GM19468 (cell line): ENCODE measurements around the gene COL21A1.

Experiments
- ATAC-seq: cut with Tn5 transposase; IDR thresholded peaks from one replicate; pipeline ENCODE4 v1.9.1; 2021; ENCODE audit warnings: mild to moderate bottlenecking, moderate library complexity, moderate number of reproducible peaks; ENCODE audit not compliant: unreplicated experiment; ENCODE audit errors: extremely low read depth

The COL21A1 gene

GRCh38 chr6:56065408-56065807 lies 182.0 kb downstream of the COL21A1 start:
- no peak for ATAC-seq

DNA sequence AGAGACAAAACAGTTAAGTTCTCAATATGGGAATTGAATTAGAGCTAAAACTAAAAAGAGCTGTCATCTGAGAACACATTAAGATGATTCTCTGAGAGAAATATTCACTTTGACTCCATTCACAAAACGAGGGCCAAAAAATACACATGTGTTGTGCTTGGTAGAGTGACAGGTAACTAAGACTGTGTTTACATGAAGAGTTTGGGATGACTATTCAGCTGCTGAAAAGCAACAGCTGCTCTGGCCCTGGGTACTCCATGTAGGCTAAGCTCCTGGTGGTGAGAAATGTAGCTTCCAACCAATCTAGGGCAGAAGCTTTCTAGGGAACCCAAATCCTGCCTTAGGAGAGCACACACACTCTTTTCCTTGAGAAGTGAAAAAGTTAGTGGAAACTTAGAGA lies 184.5 kb downstream of the COL21A1 start:
- ATAC-seq = no peak

DNA sequence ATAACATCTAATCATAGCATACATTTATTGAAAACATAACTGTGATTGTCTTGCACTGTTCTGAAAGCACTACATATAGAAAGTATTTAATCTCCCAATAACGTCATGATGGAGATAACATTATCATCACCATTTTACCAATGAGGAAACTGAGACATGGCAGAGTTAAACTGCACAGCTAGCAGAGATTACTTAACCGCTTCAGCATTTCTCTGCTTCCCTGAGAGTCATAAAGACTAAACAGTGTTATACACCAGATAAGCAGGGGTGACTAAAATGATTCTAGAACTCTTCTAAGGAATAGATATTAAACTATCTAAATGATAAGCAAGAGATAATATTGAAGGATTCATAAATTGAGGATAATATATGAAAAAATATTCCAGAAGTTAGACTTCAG lies 188.7 kb downstream of the COL21A1 start:
- no peak for ATAC-seq

GRCh38 chr6:56055081-56055704 lies 192.2 kb downstream of the COL21A1 start:
- ATAC-seq = no peak

DNA sequence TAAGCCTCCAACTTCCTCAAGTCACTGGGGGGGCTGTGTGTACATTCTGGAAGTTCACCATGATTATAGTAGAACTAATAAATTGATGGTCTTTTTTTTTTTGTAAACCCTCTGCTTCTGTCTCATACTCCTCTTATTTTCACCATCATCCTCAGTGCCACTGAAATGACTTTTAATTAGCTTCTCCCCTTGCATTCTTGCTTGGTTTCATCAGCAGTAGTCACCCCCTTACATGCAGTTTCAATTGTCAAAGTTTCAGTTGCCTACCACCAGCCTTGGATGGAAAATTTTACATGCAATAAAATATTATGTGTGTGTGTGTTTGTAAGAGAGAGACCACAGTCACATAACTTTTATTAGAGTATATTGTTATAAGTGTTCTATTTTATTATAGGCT lies 196.2 kb downstream of the COL21A1 start:
- no peak for ATAC-seq

DNA sequence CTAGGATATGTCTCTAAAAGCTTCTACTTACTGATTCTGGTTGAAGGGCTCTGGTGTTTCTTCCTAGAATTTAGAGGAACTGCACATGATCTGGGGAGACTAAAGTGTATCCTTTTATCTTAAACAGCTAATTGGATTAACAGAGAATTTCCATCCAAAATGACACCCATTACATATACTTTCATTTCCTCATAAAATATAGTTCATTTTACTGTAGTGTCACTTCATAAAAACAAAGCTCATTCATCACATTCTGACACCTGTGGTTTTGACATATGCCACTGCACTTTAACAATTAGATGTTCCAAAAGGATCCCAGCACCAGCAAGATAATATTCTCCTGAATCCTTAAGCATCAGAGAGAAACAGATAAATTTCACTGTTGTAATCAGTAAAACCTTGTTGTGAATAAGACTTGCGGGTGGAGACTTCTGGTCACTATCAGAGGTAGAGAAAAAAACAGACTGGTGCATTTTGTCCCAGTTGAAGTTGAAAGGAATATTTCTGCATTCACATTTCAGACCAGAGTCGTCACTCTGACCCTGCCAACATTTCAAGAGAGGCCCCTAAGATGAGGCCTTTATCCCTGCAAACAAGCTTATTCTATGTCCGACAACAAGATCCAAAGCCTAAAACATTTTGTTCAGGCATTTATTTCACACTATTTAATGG lies 196.7 kb downstream of the COL21A1 start:
- ATAC-seq = no peak

DNA sequence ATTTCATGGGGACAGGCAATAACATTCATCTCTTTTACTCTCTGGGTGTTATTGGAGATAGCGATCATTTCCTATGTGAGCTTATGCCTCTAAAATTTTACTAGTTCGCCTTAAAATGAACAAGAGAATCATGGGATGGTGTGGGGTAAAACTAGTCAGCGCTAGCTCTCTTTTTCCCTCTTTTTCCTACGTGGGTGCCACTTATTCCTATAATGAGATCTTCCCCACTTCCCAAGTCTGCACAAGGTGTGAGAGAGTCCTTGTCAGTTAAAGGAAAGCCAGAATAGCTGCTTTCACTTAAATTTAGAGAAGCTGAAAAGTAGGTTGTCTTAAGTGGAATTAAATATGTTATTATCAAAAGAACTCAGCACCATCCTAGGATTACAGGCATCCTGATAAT lies 198.8 kb downstream of the COL21A1 start:
- no peak for ATAC-seq

GRCh38 chr6:56047931-56048540 lies 199.3 kb downstream of the COL21A1 start:
- ATAC-seq = no peak

GRCh38 chr6:56046576-56046975 lies 200.8 kb downstream of the COL21A1 start:
- ATAC-seq = no peak

DNA sequence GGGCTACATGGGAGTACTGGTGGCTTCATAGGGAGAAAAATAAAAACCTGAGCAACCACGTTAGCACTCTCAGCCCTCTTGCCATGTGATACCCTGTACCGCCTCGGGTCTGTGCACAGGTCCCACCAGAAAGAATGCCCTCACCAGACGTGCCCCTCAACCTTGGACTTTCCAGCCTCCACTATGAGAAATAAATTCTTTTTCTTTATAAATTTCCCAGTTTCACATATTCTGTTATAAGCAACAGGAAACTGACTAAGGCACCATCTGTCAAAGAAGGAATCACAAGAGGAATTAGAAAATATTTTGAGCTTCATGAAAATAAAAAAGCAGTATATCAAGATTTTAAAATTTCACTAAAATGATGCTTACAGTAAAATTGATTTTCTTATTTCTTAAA lies 203.6 kb downstream of the COL21A1 start:
- no peak for ATAC-seq

DNA sequence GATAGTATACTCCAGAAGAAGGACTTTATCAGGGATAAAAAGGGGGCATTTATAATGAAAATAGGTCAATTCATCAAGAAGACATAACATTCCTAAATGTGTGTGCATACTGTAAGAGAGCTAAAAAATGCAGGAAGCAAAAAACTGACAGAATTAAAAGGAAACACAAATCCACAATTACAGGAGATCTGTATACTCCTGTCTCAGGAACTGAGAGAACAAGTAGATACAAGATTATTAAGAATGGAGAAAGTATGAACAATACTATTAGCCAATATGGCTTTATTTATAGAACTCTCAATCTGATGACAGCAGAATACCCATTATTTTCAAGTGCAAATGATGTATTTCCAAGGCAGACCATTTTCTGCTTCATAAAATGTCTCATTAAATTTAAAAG lies 204.3 kb downstream of the COL21A1 start:
- ATAC-seq = no peak

DNA sequence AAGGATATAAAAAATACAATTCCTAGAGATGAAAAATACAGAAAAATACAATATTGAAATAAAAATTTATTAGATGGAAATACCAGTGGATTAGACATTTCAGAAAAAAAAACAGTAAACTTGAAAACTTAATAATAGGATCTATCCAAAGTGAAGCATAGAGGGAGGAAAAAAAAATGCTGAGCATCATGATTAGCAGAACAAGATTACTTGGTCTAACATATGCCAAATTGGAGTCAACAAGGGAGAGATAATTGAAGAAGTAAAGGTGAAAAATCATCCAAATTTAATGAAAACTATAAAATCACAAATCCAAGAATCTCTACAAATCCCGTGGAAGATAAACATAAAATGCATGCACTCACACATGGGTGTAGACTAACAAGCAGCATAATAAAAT lies 205.8 kb downstream of the COL21A1 start:
- no peak for ATAC-seq

DNA sequence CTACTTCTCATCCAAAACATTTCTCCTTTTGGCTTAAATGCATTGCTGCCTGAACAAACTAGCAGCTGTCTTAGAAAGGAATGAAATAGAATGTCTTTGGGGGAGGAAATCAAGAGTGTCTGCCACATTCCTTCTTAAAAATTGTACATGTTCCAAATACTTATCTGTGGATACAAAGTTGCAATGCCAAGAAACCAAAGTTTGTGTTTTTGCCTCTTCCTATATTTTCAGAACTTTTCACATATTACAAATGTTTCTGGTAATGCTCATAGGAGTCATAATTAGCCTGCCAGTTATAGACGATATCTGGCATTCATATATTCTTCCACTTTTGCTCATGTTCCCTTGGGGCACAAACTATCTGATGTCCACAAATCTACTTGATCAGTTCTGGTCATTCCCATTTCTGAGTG lies 206.5 kb downstream of the COL21A1 start:
- ATAC-seq = no peak

GRCh38 chr6:56040223-56040622 lies 207.2 kb downstream of the COL21A1 start:
- ATAC-seq = no peak

GRCh38 chr6:56038764-56039163 lies 208.6 kb downstream of the COL21A1 start:
- no peak for ATAC-seq

GRCh38 chr6:56037601-56038000 lies 209.8 kb downstream of the COL21A1 start:
- ATAC-seq = no peak

DNA sequence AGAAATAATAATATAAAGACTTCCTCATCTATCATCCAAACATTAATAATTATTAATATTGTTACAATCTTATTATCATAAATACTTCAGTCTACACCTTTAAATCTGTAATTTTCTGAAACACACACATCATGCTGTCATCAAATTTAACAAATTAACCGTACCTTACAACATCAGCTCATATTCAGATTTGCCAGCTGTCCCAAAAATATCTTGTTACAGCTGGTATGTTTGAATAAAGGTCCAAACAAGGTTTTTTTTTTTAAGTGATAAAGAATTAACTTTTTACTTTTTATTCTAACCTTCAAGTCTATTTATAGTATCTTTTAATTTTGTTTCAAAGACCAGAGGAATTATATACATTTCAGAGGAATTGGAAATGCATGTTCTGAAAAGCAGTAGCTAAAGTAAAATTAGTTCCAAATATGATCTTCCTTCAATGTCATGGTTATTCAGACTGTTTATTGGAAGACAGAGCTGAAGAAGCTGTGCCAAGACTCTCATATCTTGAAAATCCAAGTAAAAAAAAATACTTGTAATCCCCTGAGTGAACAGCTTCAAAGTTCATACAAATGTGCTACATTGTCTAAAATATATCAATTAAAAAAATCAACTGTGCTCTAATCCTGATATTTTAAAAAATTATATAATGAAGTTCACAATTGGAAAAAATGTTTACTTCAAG lies 210.3 kb downstream of the COL21A1 start:
- ATAC-seq = no peak

DNA sequence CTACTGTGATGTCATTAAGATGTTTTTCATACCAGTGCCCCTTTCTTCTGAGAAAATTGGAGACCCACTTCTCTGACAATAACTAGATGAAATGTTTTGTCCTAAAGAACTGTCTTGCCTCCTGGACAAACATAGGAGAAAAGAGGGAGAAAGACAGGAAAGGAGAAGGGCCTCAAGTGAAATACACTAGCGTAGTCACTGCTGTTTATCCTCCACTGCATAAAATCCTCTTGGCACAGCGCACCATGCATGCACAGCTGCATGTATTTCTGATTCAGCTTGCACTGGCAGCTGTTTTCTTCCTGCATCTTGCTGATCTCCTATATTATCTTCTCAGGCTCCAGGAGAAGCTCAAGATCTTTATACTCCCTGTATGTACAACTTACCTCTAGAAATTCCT lies 214.0 kb downstream of the COL21A1 start:
- ATAC-seq = no peak

GRCh38 chr6:56032715-56033260 lies 214.6 kb downstream of the COL21A1 start:
- ATAC-seq = no peak

DNA sequence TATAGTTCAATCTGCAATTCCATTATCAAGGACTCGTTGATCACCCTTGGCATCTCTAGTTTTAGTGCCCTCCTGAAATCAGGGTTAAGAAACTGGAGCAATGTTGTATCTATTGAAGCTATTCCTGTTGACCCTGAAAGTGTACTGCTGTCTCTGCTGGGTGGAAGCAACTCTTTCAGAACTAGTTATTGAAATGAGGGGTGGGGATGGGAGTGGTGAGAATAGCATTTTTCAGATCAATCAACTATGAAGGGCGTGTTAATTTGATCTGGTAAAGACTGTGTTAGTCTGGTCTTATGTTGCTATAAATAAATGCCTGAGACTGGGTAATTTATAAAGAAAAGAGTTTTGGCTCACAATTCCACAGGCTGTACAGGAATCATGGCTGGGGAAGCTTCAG lies 219.5 kb downstream of the COL21A1 start:
- no peak for ATAC-seq
